HK-2 (cell line): ENCODE data around the gene ZNF230.
A peak's percentile ranks its signal among the peaks of the same experiment; 100 is the strongest.

ENCODE experiments used
- DNase-seq: peaks from one replicate; pipeline ENCODE4 v3.0.0-alpha.2; 2018; ENCODE audit not compliant: unreplicated experiment

Gene ZNF230

GRCh38 chr19:44002566-44003460 is at the start of gene ZNF230:
TSS of gene ZNF230 (plus strand) at chr19:44002957. CDS start at chr19:44007079, 4,122 bp downstream.
- DNase-seq: peak; percentile 89

GRCh38 chr19:43956827-43957226 is 45.9 kb upstream of the ZNF230 start:
- no peak for DNase-seq

- no peak for DNase-seq
Observed at GRCh38 chr19:43957891-43958290, 44.9 kb upstream of the ZNF230 start.

GRCh38 chr19:43960411-43960810 is 42.3 kb upstream of the ZNF230 start:
- no peak for DNase-seq

- DNase-seq: no peak
Observed at GRCh38 chr19:43966079-43966694, 36.6 kb upstream of the ZNF230 start.

GRCh38 chr19:43976732-43977131 is 26.0 kb upstream of the ZNF230 start:
- no peak for DNase-seq

GRCh38 chr19:43983544-43983911 is 19.2 kb upstream of the ZNF230 start:
- DNase-seq: no peak

- DNase-seq: peak; percentile 90
Observed at GRCh38 chr19:43983912-43984686, 18.7 kb upstream of the ZNF230 start, which contains the start of gene ZNF155. TSS of gene ZNF155 (plus strand) at chr19:43984188. CDS start at chr19:43988544, 4,356 bp downstream.

- no peak for DNase-seq
Observed at GRCh38 chr19:43984687-43985000, 18.1 kb upstream of the ZNF230 start.

- DNase-seq: peak; percentile 2
Observed at GRCh38 chr19:43997631-43998290, 5.0 kb upstream of the ZNF230 start.

- DNase-seq: no peak
Observed at GRCh38 chr19:44002212-44002565, 568 bp upstream of the ZNF230 start.

GRCh38 chr19:44003461-44004009 is 778 bp downstream of the ZNF230 start:
- peak; percentile 8 for DNase-seq

GRCh38 chr19:44005973-44006372 is 3.2 kb downstream of the ZNF230 start:
- DNase-seq: no peak

GRCh38 chr19:44007473-44007872 is 4.7 kb downstream of the ZNF230 start:
- DNase-seq: no peak

- no peak for DNase-seq
Observed at GRCh38 chr19:44010468-44010867, 7.7 kb downstream of the ZNF230 start.

- no peak for DNase-seq
Observed at GRCh38 chr19:44019498-44019897, 16.7 kb downstream of the ZNF230 start.

- DNase-seq: no peak
Observed at GRCh38 chr19:44021221-44021620, 18.5 kb downstream of the ZNF230 start.

- no peak for DNase-seq
Observed at GRCh38 chr19:44024900-44025216, 22.1 kb downstream of the ZNF230 start.

- peak; percentile 75 for DNase-seq
Observed at GRCh38 chr19:44025217-44025936, 22.6 kb downstream of the ZNF230 start, which contains the start of gene ZNF222. TSS of gene ZNF222 (plus strand) at chr19:44025379. CDS start at chr19:44025437, 58 bp downstream.

GRCh38 chr19:44026622-44027021 is 23.9 kb downstream of the ZNF230 start:
- no peak for DNase-seq

- no peak for DNase-seq
Observed at GRCh38 chr19:44032001-44032610, 29.3 kb downstream of the ZNF230 start.
